ENCODE data around the gene KCNQ5. TPM values are rescaled to one million over a fixed set of nuclear protein-coding genes. Genes with fewer than 3 reads are reported as not detected.

KCNQ5 gene
- total RNA-seq, 1 experiment from 2014 or later = 0.07 TPM

DNA sequence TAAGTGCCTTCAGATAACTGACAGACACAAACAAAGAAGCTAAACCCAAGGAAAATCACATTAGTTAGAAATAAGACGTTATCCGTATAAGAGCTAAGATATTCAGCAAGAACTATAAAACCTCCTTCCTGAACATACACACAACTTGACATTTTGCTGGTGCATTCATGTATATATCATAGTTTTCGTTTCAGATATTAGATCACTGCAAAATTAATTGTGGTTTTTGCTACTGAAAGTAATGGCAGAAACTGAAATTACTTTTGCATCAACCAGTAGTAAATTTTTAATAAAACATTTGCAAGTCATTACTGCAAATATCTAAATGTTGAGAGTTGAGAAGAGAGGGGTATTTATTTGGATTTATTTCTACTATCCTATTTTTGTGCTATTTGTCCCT is 26.1 kb upstream of the KCNQ5 start:
- WGBS (ENCODE audit: extremely low coverage, insufficient read length, low lambda C conversion rate) = no CpG with 5 or more reads among the region's 3 CpGs
- H3K4me1 Mint-ChIP-seq = peaks cover 0 to 7% of the 10 kb centered on the region in 2 experiments; a peak in 3 of 4 replicates
- no peak overlapping the region for H4K8ac ChIP-seq (replicated peaks; ENCODE audit: insufficient read length, low read depth, low read length)
- no peaks in the 10 kb centered on the region for H3K27me3 Mint-ChIP-seq (ENCODE audit: low read depth)
- no peak overlapping the region for H3K23ac ChIP-seq (ENCODE audit: insufficient read length, low read depth, low read length)
- H3K4me2 ChIP-seq (ENCODE audit: insufficient read depth, insufficient read length, low read length) = no peak overlapping the region
- no peak overlapping the region for H3K27ac Mint-ChIP-seq
- H2BK12ac ChIP-seq (ENCODE audit: insufficient read length, low read depth, low read length) = no peak overlapping the region
- no peaks in the 10 kb centered on the region for H3K9me3 ChIP-seq (ENCODE audit: control insufficient read depth, low read depth, low read length)
- H2BK15ac ChIP-seq (ENCODE audit: low read depth, low read length) = no peak overlapping the region
- no peak overlapping the region for H3K4me3 Mint-ChIP-seq
- H4K91ac ChIP-seq (ENCODE audit: insufficient read length, low read depth, low read length) = no peak overlapping the region
- H3K27me3 ChIP-seq (ENCODE audit: insufficient read depth, low read length) = no peaks in the 10 kb centered on the region
- no peak overlapping the region for H2BK20ac ChIP-seq (ENCODE audit: low read depth, low read length, poor library complexity, severe bottlenecking)
- H3T11ph ChIP-seq (ENCODE audit: low read length) = no peak overlapping the region
- H4K5ac ChIP-seq (ENCODE audit: insufficient read length, low read depth, low read length) = no peak overlapping the region
- no peaks in the 10 kb centered on the region for H3K79me2 ChIP-seq (ENCODE audit: insufficient read depth, low read length)
- no peak overlapping the region for H3K14ac ChIP-seq (ENCODE audit: insufficient read depth, low read length)
- H3K56ac ChIP-seq (ENCODE audit: insufficient read length, low read depth, low read length) = no peak overlapping the region
- H3K79me1 ChIP-seq (ENCODE audit: insufficient read depth, low read depth, low read length, poor library complexity, severe bottlenecking) = no peaks in the 10 kb centered on the region
- H3K23me2 ChIP-seq (ENCODE audit: insufficient read length, low read depth, low read length, poor library complexity, severe bottlenecking) = no peaks in the 10 kb centered on the region
- no peak overlapping the region for H2BK120ac ChIP-seq (ENCODE audit: low read depth, low read length, poor library complexity, severe bottlenecking)
- H2AK5ac ChIP-seq (ENCODE audit: insufficient read length, low read length) = no peak overlapping the region
- H3K36me3 Mint-ChIP-seq (ENCODE audit: insufficient read depth in 1 of 3, low read depth in 3 of 3) = no peaks in the 10 kb centered on the region; a peak in 1 of 7 replicates
- no peaks in the 10 kb centered on the region for H3K4me1 ChIP-seq (ENCODE audit: insufficient read depth, low read length)
- H3K4ac ChIP-seq (ENCODE audit: low read depth, low read length) = no peak overlapping the region
- H3K27ac ChIP-seq (ENCODE audit: insufficient read length, low read depth, low read length) = no peak overlapping the region
- no peak overlapping the region for H2AFZ ChIP-seq (ENCODE audit: low read length)
- no peaks in the 10 kb centered on the region for H4K20me1 ChIP-seq (ENCODE audit: control insufficient read depth, insufficient read depth, insufficient read length)
- no peak overlapping the region for H3K9ac ChIP-seq (ENCODE audit: extremely low read depth, insufficient read length, low read length)
- no peak for DNase-seq
- TF ChIP-seq, protein P1, sequence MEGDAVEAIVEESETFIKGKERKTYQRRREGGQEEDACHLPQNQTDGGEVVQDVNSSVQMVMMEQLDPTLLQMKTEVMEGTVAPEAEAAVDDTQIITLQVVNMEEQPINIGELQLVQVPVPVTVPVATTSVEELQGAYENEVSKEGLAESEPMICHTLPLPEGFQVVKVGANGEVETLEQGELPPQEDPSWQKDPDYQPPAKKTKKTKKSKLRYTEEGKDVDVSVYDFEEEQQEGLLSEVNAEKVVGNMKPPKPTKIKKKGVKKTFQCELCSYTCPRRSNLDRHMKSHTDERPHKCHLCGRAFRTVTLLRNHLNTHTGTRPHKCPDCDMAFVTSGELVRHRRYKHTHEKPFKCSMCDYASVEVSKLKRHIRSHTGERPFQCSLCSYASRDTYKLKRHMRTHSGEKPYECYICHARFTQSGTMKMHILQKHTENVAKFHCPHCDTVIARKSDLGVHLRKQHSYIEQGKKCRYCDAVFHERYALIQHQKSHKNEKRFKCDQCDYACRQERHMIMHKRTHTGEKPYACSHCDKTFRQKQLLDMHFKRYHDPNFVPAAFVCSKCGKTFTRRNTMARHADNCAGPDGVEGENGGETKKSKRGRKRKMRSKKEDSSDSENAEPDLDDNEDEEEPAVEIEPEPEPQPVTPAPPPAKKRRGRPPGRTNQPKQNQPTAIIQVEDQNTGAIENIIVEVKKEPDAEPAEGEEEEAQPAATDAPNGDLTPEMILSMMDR (conservative IDR thresholded peaks at IDR 0.05) = no peak
- no peak overlapping the region for H2BK5ac ChIP-seq (ENCODE audit: insufficient read length, low read length)
- H3K18ac ChIP-seq (ENCODE audit: insufficient read length, low read depth, low read length) = no peak overlapping the region
- no peaks in the 10 kb centered on the region; a peak in 2 of 5 replicates for H3K9me3 Mint-ChIP-seq

All from H9 (cell line).